ENCODE results near the gene POM121.
"Not testable (repeated sequence)": the region's sequence is repeated elsewhere in the genome, so short reads cannot be mapped to it uniquely, and the experiment has no call there.

The POM121 gene

GRCh38 chr7:72963056-72963455 lies 38.2 kb downstream of the POM121 start:
- DNase-seq (ENCODE audit: extremely low read depth, low read depth): not testable (repeated sequence)

GRCh38 chr7:72965186-72965975 lies 40.5 kb downstream of the POM121 start:
- not testable (repeated sequence) for DNase-seq (ENCODE audit: extremely low read depth, low read depth)

- not testable (repeated sequence) for DNase-seq (ENCODE audit: extremely low read depth, low read depth)
Observed at GRCh38 chr7:72966892-72967291, 42.0 kb downstream of the POM121 start.

- not testable (repeated sequence) for DNase-seq (ENCODE audit: extremely low read depth, low read depth)
Observed at GRCh38 chr7:72968980-72969516, 44.2 kb downstream of the POM121 start, which contains the start of gene TRIM74. TRIM74 (minus strand) TSS chr7:72969466; CDS start chr7:72966157, 3,309 bp downstream.

GRCh38 chr7:72969688-72970087 lies 44.8 kb downstream of the POM121 start:
- not testable (repeated sequence) for DNase-seq (ENCODE audit: extremely low read depth, low read depth)

GRCh38 chr7:72971505-72971904 lies 46.6 kb downstream of the POM121 start:
- not testable (repeated sequence) for DNase-seq (ENCODE audit: extremely low read depth, low read depth)

GRCh38 chr7:72974781-72975180 lies 49.9 kb downstream of the POM121 start:
- DNase-seq (ENCODE audit: extremely low read depth, low read depth): not testable (repeated sequence)

GRCh38 chr7:72975656-72976286 lies 50.9 kb downstream of the POM121 start:
- not testable (repeated sequence) for DNase-seq (ENCODE audit: extremely low read depth, low read depth)

GRCh38 chr7:72976434-72976833 lies 51.5 kb downstream of the POM121 start:
- not testable (repeated sequence) for DNase-seq (ENCODE audit: extremely low read depth, low read depth)

GRCh38 chr7:72980382-72980781 lies 55.5 kb downstream of the POM121 start:
- DNase-seq (ENCODE audit: extremely low read depth, low read depth): not testable (repeated sequence)

- not testable (repeated sequence) for DNase-seq (ENCODE audit: extremely low read depth, low read depth)
Observed at GRCh38 chr7:72982084-72982483, 57.2 kb downstream of the POM121 start.

GRCh38 chr7:72990146-72990913 lies 65.4 kb downstream of the POM121 start:
- DNase-seq (ENCODE audit: extremely low read depth, low read depth): not testable (repeated sequence)

GRCh38 chr7:72995484-72995883 lies 70.6 kb downstream of the POM121 start:
- DNase-seq (ENCODE audit: extremely low read depth, low read depth): not testable (repeated sequence)

GRCh38 chr7:72997447-72997846 lies 72.6 kb downstream of the POM121 start:
- DNase-seq (ENCODE audit: extremely low read depth, low read depth): not testable (repeated sequence)

GRCh38 chr7:72997887-72998468 lies 73.1 kb downstream of the POM121 start:
- DNase-seq (ENCODE audit: extremely low read depth, low read depth): not testable (repeated sequence)
